WERI-Rb-1 (cell line): ENCODE measurements around the gene UNC5B.
"Not testable (repeated sequence)": the region's sequence is repeated elsewhere in the genome, so short reads cannot be mapped to it uniquely, and the experiment has no call there.

Source experiments
- DNase-seq: peaks from one replicate; pipeline ENCODE4 v3.0.0-alpha.2; 2020
- H3K27ac ChIP-seq: fragments of 250-450 bp; sonication (Bioruptor Pico); 2 replicates; pipeline ENCODE4 v1.5.1; 2020; ENCODE audit warnings: mild to moderate bottlenecking, moderate library complexity
- H3K27me3 ChIP-seq: fragments of 250-450 bp; sonication (Bioruptor Pico); 2 replicates; pipeline ENCODE4 v1.5.1; 2021; ENCODE audit warnings: mild to moderate bottlenecking, low read depth, moderate library complexity; ENCODE audit not compliant: insufficient read depth, severe bottlenecking
- H3K36me3 ChIP-seq: fragments of 250-450 bp; sonication (Bioruptor Pico); 2 replicates; pipeline ENCODE4 v1.5.1; 2020; ENCODE audit warnings: mild to moderate bottlenecking, moderate library complexity
- H3K4me3 ChIP-seq: 2 replicates; pipeline ENCODE4 v1.5.1; 2011; ENCODE audit warnings: low read depth, mild to moderate bottlenecking, control low read depth, low read length
- H3K9me3 ChIP-seq: fragments of 250-450 bp; sonication (Bioruptor Pico); 2 replicates; pipeline ENCODE4 v1.5.1; 2021; ENCODE audit warnings: mild to moderate bottlenecking, moderate library complexity; ENCODE audit not compliant: severe bottlenecking
- CTCF ChIP-seq: IDR thresholded peaks from 2 replicates; pipeline ENCODE4 v1.5.1; 2011; ENCODE audit warnings: low read depth, mild to moderate bottlenecking, control low read depth, inconsistent platforms, low read length

UNC5B gene

GRCh38 chr10:71218046-71218650 is 5.8 kb downstream of the UNC5B start:
- TF ChIP-seq CTCF, result no peak
- H3K9me3 ChIP-seq, result no peaks in the 10 kb centered on the region
- H3K27ac ChIP-seq, result no peak overlapping the region
- H3K4me3 ChIP-seq, result no peak overlapping the region
- no peaks in the 10 kb centered on the region; the same call in 1 of the 2 replicates for H3K36me3 ChIP-seq
- DNase-seq, result no peak
- H3K27me3 ChIP-seq, result no peaks in the 10 kb centered on the region

- Histone ChIP-seq H3K36me3 (no peaks in the 10 kb centered on the region; the same call in 1 of the 2 replicates), H3K27ac (no peak overlapping the region), H3K4me3 (no peak overlapping the region), H3K9me3 (no peaks in the 10 kb centered on the region), H3K27me3 (no peaks in the 10 kb centered on the region)
- no peak for DNase-seq
- TF ChIP-seq CTCF, result no peak
Measured at GRCh38 chr10:71218651-71219050, 6.3 kb downstream of the UNC5B start.

- H3K27ac ChIP-seq, H3K27me3 ChIP-seq, DNase-seq, H3K4me3 ChIP-seq, H3K36me3 ChIP-seq, H3K9me3 ChIP-seq: not testable (repeated sequence)
Measured at GRCh38 chr10:71219236-71219917, 7.0 kb downstream of the UNC5B start.

- TF ChIP-seq CTCF, result no peak
Measured at GRCh38 chr10:71219918-71220688, 7.7 kb downstream of the UNC5B start.

GRCh38 chr10:71220689-71221540 is 8.5 kb downstream of the UNC5B start:
- Histone ChIP-seq H3K36me3 (no peaks in the 10 kb centered on the region; the same call in 1 of the 2 replicates), H3K27me3 (no peaks in the 10 kb centered on the region), H3K9me3 (no peaks in the 10 kb centered on the region), H3K27ac (no peak overlapping the region), H3K4me3 (no peak overlapping the region)
- TF ChIP-seq CTCF, result no peak
- no peak for DNase-seq

More at GRCh38 chr10:71219918-71220688, 7.7 kb downstream of the UNC5B start:
- no peaks in the 10 kb centered on the region; the same call in 1 of the 2 replicates for H3K36me3 ChIP-seq
- H3K27ac ChIP-seq, result no peak overlapping the region
- DNase-seq, result no peak
- H3K4me3 ChIP-seq, result no peak overlapping the region
- H3K27me3 ChIP-seq, result no peaks in the 10 kb centered on the region
- no peaks in the 10 kb centered on the region for H3K9me3 ChIP-seq
